SK-N-MC (cell line): ENCODE measurements around the gene MYLK2.

Source experiments
- DNase-seq: peaks from one replicate; pipeline ENCODE4 v3.0.0-alpha.2; 2011; ENCODE audit warnings: low read depth, low spot score
- H3K27ac ChIP-seq: fragments of 200-600 bp; sonication (generic); 2 replicates; pipeline ENCODE4 v1.5.1; 2016; ENCODE audit warnings: mixed run types
- H3K36me3 ChIP-seq: fragments of 200-600 bp; sonication (generic); 2 replicates; pipeline ENCODE4 v1.6.1; 2017; ENCODE audit warnings: antibody characterized with exemption, low read length, mixed read lengths; ENCODE audit not compliant: insufficient read depth
- H3K4me3 ChIP-seq: fragments of 200-600 bp; sonication (generic); 2 replicates; pipeline ENCODE4 v1.5.1; 2016
- H3K9ac ChIP-seq: fragments of 200-600 bp; sonication (generic); 2 replicates; pipeline ENCODE4 v1.8.0; 2017; ENCODE audit warnings: mixed run types, mixed read lengths; ENCODE audit not compliant: insufficient read length
- H3K9me3 ChIP-seq: fragments of 200-600 bp; sonication (generic); 2 replicates; pipeline ENCODE4 v1.6.1; 2017; ENCODE audit warnings: low read depth, mild to moderate bottlenecking, antibody characterized with exemption, low read length, moderate library complexity, mixed read lengths
- EZH2 ChIP-seq: fragments of 200-600 bp; sonication (generic); IDR thresholded peaks from one replicate; pipeline ENCODE4 v1.6.1; 2017; ENCODE audit warnings: antibody characterized with exemption
- FOXP2 ChIP-seq: optimal IDR thresholded peaks from 2 replicates; pipeline ENCODE3; 2011; ENCODE audit warnings: mild to moderate bottlenecking, moderate library complexity; ENCODE audit not compliant: insufficient read depth; ENCODE audit errors: extremely low read length, control extremely low read depth
- POLR2AphosphoS5 ChIP-seq: IDR thresholded peaks from 2 replicates; pipeline ENCODE4 v1.6.1; 2012; ENCODE audit warnings: mild to moderate bottlenecking, low read depth, low read length, borderline replicate concordance

Gene MYLK2

DNA sequence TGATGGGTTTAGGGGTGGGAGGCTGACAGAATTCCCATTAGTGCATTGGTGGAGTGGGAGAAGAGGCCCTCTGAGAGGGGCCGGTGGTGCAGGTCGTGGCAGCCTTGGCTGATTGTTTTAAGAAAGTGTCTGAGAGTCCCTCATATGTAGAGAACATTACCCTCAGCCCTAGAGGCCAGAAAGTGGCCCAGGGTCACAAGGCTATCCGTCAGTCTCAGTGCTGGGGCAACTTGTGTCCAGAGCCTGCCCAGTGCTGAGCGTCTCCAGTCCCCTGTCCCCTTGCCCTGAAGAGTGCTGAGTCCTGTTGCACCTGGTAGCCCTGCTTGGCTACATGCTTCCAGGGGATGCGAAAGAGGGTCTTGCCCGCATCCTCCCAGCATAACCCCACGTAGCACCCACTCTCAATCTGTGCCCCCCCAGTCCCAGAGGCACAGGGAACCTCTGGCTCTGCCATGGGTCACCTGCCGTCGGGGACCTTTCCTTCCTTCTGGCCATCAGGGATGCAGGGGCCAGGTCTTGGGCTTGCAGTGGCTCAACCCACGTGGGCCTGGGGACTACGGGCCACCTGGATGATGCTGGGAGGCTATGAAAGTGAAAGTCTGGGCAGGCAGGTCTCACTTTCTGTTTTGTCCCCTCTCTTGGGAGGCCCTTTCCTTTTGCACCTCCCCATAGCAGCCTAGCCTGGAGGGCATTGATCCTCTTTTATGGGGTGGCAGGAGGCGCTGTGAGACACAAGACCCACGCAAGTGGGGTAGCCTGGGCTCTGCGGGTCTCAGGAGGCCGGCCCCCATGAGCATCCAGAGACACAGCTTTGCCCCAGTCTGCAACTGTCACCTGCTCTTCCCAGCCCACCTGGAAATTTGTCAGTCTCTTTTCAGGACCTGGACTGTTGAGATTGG is 39.0 kb downstream of the MYLK2 start:
- TF ChIP-seq EZH2: no peak
- TF ChIP-seq POLR2AphosphoS5: no peak
- no peak for TF ChIP-seq FOXP2
- DNase-seq: no peak
- H3K36me3 ChIP-seq: no peaks in the 10 kb centered on the region
- H3K4me3 ChIP-seq: no peak overlapping the region
- H3K9ac ChIP-seq: no peak overlapping the region
- no peak overlapping the region for H3K27ac ChIP-seq
- H3K9me3 ChIP-seq: no peaks in the 10 kb centered on the region

DNA sequence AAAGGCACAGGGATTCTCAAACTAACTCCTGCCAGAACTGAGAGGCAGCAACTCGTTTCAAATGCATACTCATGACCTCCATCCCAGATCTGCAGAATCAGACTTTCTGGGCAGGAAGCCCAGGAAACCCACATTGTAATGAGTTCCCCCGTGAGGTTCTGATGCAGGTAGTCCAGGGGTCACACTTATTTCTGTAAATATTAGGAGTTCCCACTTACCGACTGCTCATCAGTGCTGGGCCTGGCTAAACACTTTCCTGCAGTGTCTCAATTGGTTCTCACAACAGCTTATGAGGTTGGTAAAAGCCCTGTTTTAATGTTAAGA is 39.6 kb downstream of the MYLK2 start:
- TF ChIP-seq POLR2AphosphoS5 (no peak), FOXP2 (no peak), EZH2 (no peak)
- Histone ChIP-seq H3K36me3 (no peaks in the 10 kb centered on the region), H3K9me3 (no peaks in the 10 kb centered on the region), H3K4me3 (no peak overlapping the region), H3K9ac (no peak overlapping the region), H3K27ac (no peak overlapping the region)
- DNase-seq: no peak

DNA sequence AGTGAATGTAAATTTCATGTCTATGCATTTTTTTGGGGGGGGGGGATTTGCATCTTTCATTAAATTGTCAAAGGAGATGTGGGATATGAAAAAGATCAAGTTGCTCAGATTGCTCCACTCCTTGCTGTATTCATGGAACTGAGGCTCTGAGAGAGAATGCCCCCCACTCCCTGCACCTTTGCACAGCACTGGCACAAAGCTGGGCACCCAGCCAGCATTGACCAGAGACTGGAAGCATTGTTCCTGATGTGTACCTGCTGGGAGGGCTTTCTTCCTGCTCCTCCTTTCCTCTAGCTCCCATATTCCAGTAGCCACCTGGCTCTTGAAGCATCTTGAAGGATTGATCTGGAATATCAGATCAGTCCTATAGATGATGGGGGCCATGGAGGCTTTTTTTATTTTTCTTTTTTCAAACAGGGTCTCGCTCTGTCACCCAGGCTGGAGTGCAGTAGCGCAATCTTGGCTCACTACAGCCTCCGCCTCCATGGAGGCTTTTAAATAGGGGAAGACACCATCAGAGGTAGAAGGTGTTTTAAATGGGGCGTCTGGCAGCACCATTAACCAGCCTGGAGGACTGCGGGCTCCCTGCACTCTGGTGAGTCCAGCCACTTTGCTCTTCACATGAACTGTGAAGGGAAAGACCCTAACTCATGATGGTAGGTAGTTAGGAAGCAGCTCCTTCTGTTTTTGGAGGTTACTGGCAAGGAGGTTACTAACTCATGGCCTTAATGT is 40.3 kb downstream of the MYLK2 start:
- DNase-seq: no peak
- H3K9me3 ChIP-seq: no peaks in the 10 kb centered on the region
- H3K4me3 ChIP-seq: no peak overlapping the region

DNA sequence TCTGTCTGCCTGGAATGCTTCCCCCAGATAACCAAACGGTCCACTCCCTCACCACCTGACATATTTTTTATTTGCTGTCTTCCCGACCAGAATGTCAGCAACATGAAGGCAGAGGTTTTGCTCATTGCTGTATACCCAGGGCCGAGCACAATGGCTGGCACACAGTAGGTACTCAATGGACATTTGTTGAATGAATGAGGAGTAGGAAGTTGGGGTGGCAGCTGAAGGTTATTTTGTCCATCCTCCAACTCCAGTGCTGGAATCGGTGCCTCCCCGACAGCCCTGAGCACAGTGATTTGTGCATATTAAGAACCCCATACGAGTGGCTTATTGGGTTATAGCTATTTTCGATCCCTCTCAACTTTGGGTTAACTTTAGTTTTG is 40.8 kb downstream of the MYLK2 start:
- no peak overlapping the region for H3K4me3 ChIP-seq
- H3K36me3 ChIP-seq: no peaks in the 10 kb centered on the region
- H3K9me3 ChIP-seq: no peaks in the 10 kb centered on the region
- DNase-seq: no peak
- H3K27ac ChIP-seq: no peak overlapping the region
- H3K9ac ChIP-seq: no peak overlapping the region
- TF ChIP-seq POLR2AphosphoS5: no peak
- no peak for TF ChIP-seq EZH2
- TF ChIP-seq FOXP2: no peak

More for the DNA sequence above, 40.3 kb downstream of the MYLK2 start:
- Histone ChIP-seq H3K36me3 (no peaks in the 10 kb centered on the region), H3K9ac (no peak overlapping the region), H3K27ac (no peak overlapping the region)
- no peak for TF ChIP-seq FOXP2
- no peak for TF ChIP-seq EZH2
- TF ChIP-seq POLR2AphosphoS5: no peak

DNA sequence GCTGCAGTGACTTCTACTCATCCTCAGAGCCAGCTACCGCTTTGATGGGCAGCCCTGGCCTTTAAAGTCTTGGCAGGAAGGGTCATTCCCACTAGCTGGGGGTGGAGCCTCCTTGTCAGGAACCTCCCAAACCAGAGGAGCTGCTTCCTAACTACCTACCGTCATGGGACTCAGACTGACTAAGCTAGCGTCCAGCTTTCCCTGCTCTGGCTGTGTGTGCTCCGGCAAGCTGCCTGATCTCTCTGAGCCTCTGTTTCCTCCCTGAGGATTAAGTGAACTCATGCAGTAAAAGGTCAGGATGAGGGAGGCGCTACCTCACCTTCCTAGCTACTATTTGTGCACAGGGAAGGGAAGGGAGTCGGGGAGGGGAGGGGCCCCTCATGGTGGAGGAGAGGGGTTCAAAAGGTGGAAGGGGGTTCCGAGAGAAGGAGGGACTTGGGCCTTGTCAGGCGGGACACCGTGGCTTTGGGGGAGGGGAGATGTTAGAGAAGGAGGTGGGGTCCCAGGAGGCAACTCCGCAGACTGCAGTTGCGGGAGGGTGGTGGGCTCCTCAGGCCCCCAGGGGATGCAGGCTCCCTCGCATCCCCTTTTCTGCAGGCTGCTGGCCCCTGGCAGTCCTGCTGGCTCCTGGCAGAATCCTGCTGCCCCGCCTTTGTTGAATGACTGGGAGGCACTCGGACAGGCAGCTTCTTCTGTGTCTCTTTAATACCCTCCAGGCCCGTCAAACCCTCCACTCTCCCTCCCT is 41.4 kb downstream of the MYLK2 start:
- no peak overlapping the region for H3K9ac ChIP-seq
- no peaks in the 10 kb centered on the region for H3K36me3 ChIP-seq
- H3K27ac ChIP-seq: no peak overlapping the region
- H3K4me3 ChIP-seq: peak overlapping the region; percentile 80
- TF ChIP-seq EZH2 (no peak), FOXP2 (no peak), POLR2AphosphoS5 (no peak)
- no peaks in the 10 kb centered on the region for H3K9me3 ChIP-seq
- DNase-seq: no peak

DNA sequence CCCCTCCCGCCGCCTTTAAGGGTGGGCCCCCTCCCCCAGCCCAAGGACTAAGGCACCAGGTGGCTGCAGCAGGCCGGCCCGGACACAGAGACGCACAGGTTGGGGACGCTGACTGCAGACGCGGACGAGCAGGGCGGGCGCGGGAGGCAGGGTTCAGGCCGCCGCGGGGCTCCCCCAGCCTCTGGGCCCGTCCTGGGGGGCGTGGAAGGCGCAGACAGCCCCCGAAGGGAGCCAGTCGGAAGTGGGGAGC is 41.9 kb downstream of the MYLK2 start:
- no peaks in the 10 kb centered on the region for H3K9me3 ChIP-seq
- no peak overlapping the region for H3K9ac ChIP-seq
- TF ChIP-seq FOXP2 (no peak), EZH2 (no peak), POLR2AphosphoS5 (no peak)
- H3K27ac ChIP-seq: no peak overlapping the region
- peak overlapping the region; percentile 80 for H3K4me3 ChIP-seq
- H3K36me3 ChIP-seq: no peaks in the 10 kb centered on the region
- DNase-seq: no peak

DNA sequence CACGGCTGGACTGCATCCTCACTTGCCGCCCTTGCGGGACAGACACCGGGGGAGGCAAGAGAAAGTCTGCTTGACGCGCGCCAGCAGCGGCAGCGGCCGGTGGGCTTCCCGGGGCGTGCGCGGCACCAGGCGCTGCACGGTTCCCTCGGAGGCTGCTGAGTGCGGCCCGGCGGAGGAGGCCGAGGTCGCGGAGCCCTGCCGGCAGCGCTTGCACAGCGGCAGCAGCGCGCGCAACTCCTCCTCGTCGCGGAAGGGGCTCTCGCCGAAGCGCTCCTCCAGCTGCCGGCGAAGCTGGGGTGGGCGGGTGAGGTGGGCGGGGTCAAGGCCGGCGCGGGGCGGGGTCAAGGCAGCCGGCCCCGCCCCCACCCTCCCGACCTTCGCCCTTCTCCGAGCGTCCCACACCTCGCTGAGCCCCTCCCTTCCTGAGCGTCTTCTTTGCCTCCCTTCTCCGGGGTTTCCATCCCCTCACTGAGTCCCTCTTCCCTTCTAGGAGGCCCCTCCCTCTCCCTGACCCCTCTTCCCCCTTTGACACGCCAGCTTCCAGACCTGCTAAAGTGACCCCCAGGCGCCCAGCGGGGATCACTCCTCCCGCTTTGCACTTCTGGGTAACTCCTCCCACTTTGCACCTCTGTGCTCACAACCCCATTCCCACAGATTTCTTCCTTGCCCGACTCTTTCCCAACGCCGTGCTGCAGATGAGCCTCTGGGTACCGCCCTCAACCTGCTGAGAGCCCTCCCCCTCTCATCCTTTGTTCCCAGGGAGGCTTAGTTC is 42.4 kb downstream of the MYLK2 start:
- H3K9ac ChIP-seq: no peak overlapping the region

DNA sequence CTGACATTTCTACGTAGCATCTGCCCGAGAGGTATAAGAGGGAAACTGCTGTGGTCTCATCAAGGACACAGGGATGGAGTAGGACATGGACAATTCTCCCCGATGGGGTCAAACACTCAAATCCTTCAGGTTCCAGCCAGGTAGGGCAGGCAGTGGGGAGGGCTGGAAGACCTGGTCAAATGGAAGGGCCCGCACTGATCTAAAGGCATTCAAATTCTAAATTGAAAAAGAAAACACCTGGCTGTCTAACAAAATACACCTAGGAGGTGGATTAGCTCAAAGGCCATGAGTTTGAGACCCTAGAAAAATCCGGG is 43.0 kb downstream of the MYLK2 start:
- Histone ChIP-seq H3K27ac (no peak overlapping the region), H3K9me3 (no peaks in the 10 kb centered on the region), H3K9ac (no peak overlapping the region), H3K36me3 (no peaks in the 10 kb centered on the region), H3K4me3 (peak overlapping the region; percentile 80)
- no peak for DNase-seq
- TF ChIP-seq FOXP2 (no peak), POLR2AphosphoS5 (no peak), EZH2 (no peak)

More for the DNA sequence above, 42.4 kb downstream of the MYLK2 start:
- TF ChIP-seq EZH2 (no peak), FOXP2 (no peak), POLR2AphosphoS5 (no peak)
- peak overlapping the region; percentile 80 for H3K4me3 ChIP-seq
- no peaks in the 10 kb centered on the region for H3K36me3 ChIP-seq
- no peak overlapping the region for H3K27ac ChIP-seq
- DNase-seq: no peak
- no peaks in the 10 kb centered on the region for H3K9me3 ChIP-seq
